HEK293T (cell line): ENCODE data around the gene TMEM132D.

Experiments used
- CTCF ChIA-PET: fragments of 350-600 bp; formaldehyde crosslinking; extraction: SDS; loops from one replicate; lab custom pipeline; 2021; ENCODE audit warnings: antibody characterized with exemption, inconsistent platforms; lab: Yijun Ruan, JAX
- POLR2A ChIA-PET: fragments of 350-600 bp; formaldehyde crosslinking; extraction: SDS; loops from one replicate; lab custom pipeline; 2020; ENCODE audit warnings: antibody characterized with exemption, inconsistent platforms; lab: Yijun Ruan, JAX
- DNase-seq: peaks from one replicate; pipeline ENCODE4 v3.0.0; 2012; ENCODE audit warnings: mixed read lengths; ENCODE audit errors: extremely low spot score
- ARNT ChIP-seq: fragments of 450-650 bp; IDR thresholded peaks from 2 replicates; pipeline ENCODE4 v1.6.1; 2017; ENCODE audit warnings: mild to moderate bottlenecking
- BHLHE40 ChIP-seq: fragments of 450-650 bp; IDR thresholded peaks from 2 replicates; pipeline ENCODE4 v1.6.1; 2016; ENCODE audit warnings: mild to moderate bottlenecking, moderate library complexity, borderline replicate concordance
- CTBP1 ChIP-seq: fragments of 450-650 bp; IDR thresholded peaks from 2 replicates; pipeline ENCODE4 v1.6.1; 2016; ENCODE audit warnings: borderline replicate concordance
- ELF4 ChIP-seq: fragments of 450-650 bp; IDR thresholded peaks from 2 replicates; pipeline ENCODE4 v1.6.1; 2017; ENCODE audit warnings: antibody characterized with exemption
- FOXA1 ChIP-seq: fragments of 450-650 bp; IDR thresholded peaks from 2 replicates; pipeline ENCODE4 v1.6.1; 2016; ENCODE audit warnings: mild to moderate bottlenecking
- FOXK2 ChIP-seq: fragments of 450-650 bp; IDR thresholded peaks from 2 replicates; pipeline ENCODE4 v1.6.1; 2016; ENCODE audit warnings: mild to moderate bottlenecking
- FOXM1 ChIP-seq: fragments of 450-650 bp; IDR thresholded peaks from 2 replicates; pipeline ENCODE4 v1.6.1; 2017; ENCODE audit warnings: mild to moderate bottlenecking, borderline replicate concordance
- HDGF ChIP-seq: fragments of 450-650 bp; IDR thresholded peaks from 2 replicates; pipeline ENCODE4 v1.6.1; 2017; ENCODE audit warnings: antibody characterized with exemption, borderline replicate concordance
- L3MBTL2 ChIP-seq: fragments of 450-650 bp; conservative IDR thresholded peaks from 2 replicates; pipeline ENCODE4 v1.6.1; 2016; ENCODE audit warnings: mild to moderate bottlenecking
- LEF1 ChIP-seq: fragments of 450-650 bp; IDR thresholded peaks from 2 replicates; pipeline ENCODE4 v1.6.1; 2017; ENCODE audit warnings: mild to moderate bottlenecking, borderline replicate concordance
- NFRKB ChIP-seq: fragments of 450-650 bp; IDR thresholded peaks from 2 replicates; pipeline ENCODE4 v1.6.1; 2016; ENCODE audit warnings: mild to moderate bottlenecking, moderate library complexity
- SP1 ChIP-seq: fragments of 450-650 bp; IDR thresholded peaks from 2 replicates; pipeline ENCODE4 v1.6.1; 2017
- SUZ12 ChIP-seq: fragments of 450-650 bp; IDR thresholded peaks from 2 replicates; pipeline ENCODE4 v1.6.1; 2016; ENCODE audit warnings: mild to moderate bottlenecking
- TARDBP ChIP-seq: fragments of 450-650 bp; IDR thresholded peaks from 2 replicates; pipeline ENCODE4 v1.6.1; 2016
- ZNF384 ChIP-seq: fragments of 450-650 bp; IDR thresholded peaks from 2 replicates; pipeline ENCODE4 v1.6.1; 2016
- TF ChIP-seq, protein P1 (sequence below): fragments of 450-650 bp; IDR thresholded peaks from 2 replicates; pipeline ENCODE4 v1.6.1; 2016

Gene TMEM132D

DNA sequence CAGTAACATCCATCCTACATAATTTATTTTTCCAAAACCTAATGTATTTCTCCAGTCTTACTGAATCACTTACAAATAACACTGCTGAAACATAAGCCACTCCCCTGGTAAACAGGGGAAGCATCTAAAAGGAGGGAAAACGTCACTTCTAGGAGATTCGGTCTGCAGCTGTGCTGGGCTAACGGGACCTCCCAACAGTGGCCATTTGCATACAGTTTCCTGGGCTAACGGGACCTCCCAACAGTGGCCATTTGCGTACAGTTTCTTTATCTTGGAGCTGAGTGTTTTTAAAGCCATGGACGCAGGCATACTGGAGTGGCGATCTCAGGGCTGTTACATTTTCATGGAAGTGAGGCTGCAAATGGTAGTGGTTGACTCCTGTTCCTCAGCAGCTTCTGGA lies 242.9 kb downstream of the TMEM132D start:
- POLR2A ChIA-PET: no interaction called here
- CTCF ChIA-PET: no interaction called here
- no peak for TF ChIP-seq HDGF
- TF ChIP-seq LEF1: no peak
- no peak for DNase-seq

DNA sequence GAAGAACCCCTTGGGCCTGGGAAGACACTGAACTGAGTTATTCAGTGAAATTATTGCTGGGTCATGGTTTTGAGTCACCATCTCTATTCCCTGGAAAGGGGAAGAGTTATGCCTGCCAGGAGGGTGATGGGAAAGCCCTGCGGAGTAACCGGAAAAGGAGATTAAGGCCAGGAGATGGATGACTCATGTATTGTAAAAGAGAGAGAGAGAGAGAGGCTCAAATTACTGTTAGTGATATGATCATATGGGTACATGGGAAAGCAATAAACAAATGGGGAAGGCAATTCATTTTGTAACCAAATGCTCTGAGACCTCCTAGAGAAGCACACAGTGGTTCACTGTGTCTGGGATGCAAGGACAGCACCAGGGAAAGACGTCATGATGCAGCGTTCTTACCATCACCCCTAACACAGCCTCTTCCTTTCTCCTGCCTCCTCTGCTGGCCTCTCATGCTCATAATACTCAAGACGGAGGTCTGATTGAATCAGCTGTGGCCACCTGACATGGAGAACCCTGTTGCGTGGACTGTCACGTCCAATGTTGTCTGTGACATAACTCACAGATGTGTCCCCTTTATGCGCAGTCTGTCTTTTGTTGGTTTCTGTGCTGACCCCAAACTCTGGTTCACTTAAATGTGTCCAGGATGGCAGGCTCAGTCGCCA lies 243.7 kb downstream of the TMEM132D start:
- ChIA-PET CTCF (no interaction called here), POLR2A (no interaction called here)
- DNase-seq: no peak
- no peak for TF ChIP-seq SP1

DNA sequence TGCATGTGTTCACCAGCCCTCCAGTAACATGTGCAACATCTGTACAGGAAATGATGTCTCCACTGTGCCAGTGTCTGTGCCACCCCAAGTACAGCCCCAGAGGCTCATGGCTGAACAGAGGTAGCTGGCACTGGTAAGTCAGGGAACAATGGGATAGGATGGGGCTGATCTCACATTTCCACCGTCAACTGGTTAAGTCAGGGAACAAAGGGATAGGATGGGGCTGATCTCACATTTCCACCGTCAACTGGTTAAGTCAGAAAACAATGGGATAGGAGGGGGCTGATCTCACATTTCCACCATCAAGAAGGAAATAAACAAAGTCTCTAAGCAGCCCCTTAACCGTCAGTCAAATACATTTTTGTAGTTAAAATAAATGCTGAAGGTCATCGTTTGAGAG lies 246.6 kb downstream of the TMEM132D start:
- CTCF ChIA-PET: no interaction called here
- TF ChIP-seq LEF1 (no peak), SP1 (no peak)
- POLR2A ChIA-PET: no interaction called here
- no peak for DNase-seq

DNA sequence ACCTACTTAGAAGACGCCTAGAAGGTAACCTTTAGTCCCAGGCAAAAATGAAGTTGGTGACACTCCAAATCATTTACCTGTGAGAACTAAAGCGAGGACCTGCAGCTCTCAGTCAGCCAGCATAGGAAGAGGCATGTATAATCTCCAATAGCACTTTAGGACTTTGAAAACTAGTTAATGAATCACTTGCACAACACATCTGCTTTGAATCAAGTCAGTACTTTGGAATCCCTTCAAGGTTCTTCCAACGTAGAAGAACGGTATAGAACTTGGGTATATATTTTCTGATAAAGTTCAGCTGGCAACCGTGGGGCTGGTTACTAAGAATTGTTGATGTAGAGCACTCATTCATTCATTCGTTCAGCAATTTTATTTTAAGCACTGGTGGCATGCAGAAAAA lies 251.9 kb downstream of the TMEM132D start:
- DNase-seq: no peak
- TF ChIP-seq CTBP1 (no peak), NFRKB (no peak), ELF4 (no peak), ARNT (no peak), FOXM1 (no peak), LEF1 (no peak), SP1 (no peak), FOXK2 (no peak), BHLHE40 (no peak), TARDBP (no peak), SUZ12 (no peak), HDGF (no peak)
- ChIA-PET POLR2A (no interaction called here), CTCF (no interaction called here)

DNA sequence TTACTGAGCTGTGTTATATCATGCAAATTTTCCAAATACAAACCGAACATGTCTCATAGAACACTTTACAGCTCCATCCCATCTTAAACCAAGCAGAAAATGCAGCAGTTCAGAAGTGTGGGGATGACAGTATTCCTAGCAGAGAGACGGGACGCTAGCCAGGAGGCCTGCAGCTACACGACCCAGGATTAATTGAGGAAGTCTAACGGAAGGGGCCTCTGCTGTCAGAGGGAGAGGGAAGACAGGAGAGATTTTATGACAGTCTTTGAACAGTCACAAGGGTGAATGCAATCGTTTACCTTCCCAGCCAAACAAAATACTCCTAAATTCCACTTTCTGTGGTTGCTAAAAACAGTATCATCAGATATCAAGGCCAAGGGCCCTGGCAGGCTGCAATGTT lies 261.9 kb downstream of the TMEM132D start:
- no peak for TF ChIP-seq SP1
- no peak for TF ChIP-seq HDGF
- POLR2A ChIA-PET: no interaction called here
- CTCF ChIA-PET: no interaction called here
- DNase-seq: no peak

DNA sequence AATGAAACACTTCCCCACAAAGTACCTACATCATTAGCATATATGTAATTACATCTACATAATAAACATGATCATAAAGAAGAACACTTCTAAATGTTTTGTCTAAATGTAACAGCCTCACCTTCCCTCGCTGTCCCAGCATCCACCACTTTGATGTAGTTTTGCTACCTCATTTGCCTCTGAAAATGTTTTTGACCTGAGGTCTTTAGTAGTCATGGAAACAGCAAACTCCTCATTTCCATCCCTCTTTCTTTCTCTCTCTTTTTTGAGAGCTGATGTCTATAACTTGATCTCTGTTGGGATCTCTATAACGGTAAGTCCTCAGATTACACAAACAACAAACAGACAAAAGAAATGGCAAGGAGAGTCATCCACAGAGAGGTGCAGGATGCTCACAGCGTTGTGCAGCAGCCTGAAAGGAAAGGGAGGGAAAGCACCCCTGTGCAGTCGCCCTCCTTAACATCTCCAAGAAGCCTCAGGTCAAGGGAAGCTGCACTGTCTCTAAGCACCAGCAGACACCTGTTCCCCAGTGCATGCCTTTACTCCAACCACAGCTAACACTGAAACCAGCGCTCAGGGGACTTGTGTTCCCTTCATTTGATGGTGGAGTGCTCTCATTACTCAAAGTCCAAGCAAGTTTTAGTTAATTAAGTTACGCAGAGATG lies 268.7 kb downstream of the TMEM132D start:
- POLR2A ChIA-PET: no interaction called here
- CTCF ChIA-PET: interaction anchor here (0.7 kb wide), 1 partner anchor 10 kb away, joined by 3 read pairs; no protein-coding TSS in a partner anchor

DNA sequence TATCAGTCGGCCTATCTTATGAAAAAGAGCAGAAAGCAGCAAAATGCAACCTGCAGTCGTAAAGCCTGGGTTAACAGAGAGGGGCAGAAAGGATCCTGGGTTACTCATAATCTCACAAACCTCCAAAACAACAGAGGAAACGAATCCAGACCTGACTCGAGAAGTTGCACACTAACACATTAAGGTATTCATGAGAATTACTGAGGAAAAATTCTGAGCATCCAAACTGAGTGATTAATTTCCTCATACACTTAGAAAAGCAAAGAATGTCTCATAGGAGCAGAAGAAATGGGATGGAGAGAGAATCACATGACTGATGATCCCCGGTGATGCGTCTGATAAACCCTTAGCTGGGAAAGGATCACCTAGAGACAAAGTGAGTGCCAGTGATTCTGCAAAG lies 272.5 kb downstream of the TMEM132D start:
- TF ChIP-seq, protein P1, sequence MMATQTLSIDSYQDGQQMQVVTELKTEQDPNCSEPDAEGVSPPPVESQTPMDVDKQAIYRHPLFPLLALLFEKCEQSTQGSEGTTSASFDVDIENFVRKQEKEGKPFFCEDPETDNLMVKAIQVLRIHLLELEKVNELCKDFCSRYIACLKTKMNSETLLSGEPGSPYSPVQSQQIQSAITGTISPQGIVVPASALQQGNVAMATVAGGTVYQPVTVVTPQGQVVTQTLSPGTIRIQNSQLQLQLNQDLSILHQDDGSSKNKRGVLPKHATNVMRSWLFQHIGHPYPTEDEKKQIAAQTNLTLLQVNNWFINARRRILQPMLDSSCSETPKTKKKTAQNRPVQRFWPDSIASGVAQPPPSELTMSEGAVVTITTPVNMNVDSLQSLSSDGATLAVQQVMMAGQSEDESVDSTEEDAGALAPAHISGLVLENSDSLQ: no peak
- no peak for TF ChIP-seq NFRKB
- TF ChIP-seq ARNT: no peak
- TF ChIP-seq FOXA1: no peak
- TF ChIP-seq HDGF: no peak
- TF ChIP-seq L3MBTL2: no peak
- TF ChIP-seq FOXK2: no peak
- no peak for TF ChIP-seq CTBP1
- TF ChIP-seq LEF1: no peak
- no peak for TF ChIP-seq ZNF384
- TF ChIP-seq ELF4: no peak
- TF ChIP-seq SP1: no peak
- TF ChIP-seq SUZ12: no peak
- ChIA-PET POLR2A (no interaction called here), CTCF (no interaction called here)
- DNase-seq: no peak

More for the DNA sequence above, 268.7 kb downstream of the TMEM132D start:
- TF ChIP-seq L3MBTL2 (no peak), ELF4 (no peak), ARNT (no peak), TARDBP (no peak), CTBP1 (no peak), ZNF384 (no peak), BHLHE40 (no peak), FOXM1 (no peak), SP1 (no peak), LEF1 (no peak)
- TF ChIP-seq, protein P1: no peak
- no peak for DNase-seq

DNA sequence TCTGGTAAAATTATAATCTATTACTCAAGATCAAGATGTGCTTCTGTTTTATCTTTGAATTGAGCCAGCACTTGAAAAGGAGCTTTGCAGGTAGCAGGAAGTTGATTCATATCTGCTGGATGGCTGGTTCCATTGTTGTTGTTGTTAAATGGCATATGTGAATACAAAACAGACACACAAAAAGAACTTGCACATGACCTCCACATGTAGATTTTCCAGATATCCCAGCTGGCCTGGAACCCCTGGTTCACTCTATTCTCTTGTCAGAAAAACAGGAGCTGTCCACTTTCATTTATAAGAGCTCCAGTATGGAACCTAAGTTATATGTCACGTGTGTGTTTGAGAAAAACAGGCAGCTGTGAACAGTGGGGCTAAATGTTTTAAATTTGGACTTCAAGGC lies 273.9 kb downstream of the TMEM132D start:
- POLR2A ChIA-PET: no interaction called here
- no peak for TF ChIP-seq CTBP1
- no peak for TF ChIP-seq SUZ12
- no peak for TF ChIP-seq SP1
- TF ChIP-seq TARDBP: no peak
- TF ChIP-seq, protein P1: no peak
- no peak for TF ChIP-seq ELF4
- no peak for TF ChIP-seq L3MBTL2
- no peak for TF ChIP-seq ZNF384
- TF ChIP-seq ARNT: no peak
- TF ChIP-seq BHLHE40: no peak
- no peak for TF ChIP-seq FOXA1
- TF ChIP-seq LEF1: no peak
- no peak for TF ChIP-seq FOXM1
- CTCF ChIA-PET: no interaction called here
- DNase-seq: no peak
